Caco-2 (cell line): ENCODE data around the gene MPPE1. TPM values are rescaled to one million over a fixed set of nuclear protein-coding genes. Genes with fewer than 3 reads are reported as not detected.
A peak's percentile ranks its signal among the peaks of the same experiment; 100 is the strongest.

Source experiments
- BruUV-seq: library from RNA; stranded (reverse); fragments of 400-500 nt; replicated peaks from 2 replicates; lab custom pipeline; 2021; lab: Mats Ljungman, UMichigan
- CTCF ChIA-PET: fragments of 300-600 bp; sonication (Branson Sonifier 250); formaldehyde crosslinking; loops from one replicate; lab custom pipeline; 2022; ENCODE audit warnings: antibody characterized with exemption; lab: Charles Lee
- POLR2A ChIA-PET: fragments of 300-600 bp; sonication (Branson Sonifier 250); formaldehyde crosslinking; loops from one replicate; lab custom pipeline; 2022; ENCODE audit warnings: antibody characterized with exemption; lab: Charles Lee
- DNase-seq, 2 experiments: peaks; one replicate each; pipeline versions ENCODE4 v3.0.0 to v3.0.0-alpha.2; 2020 to 2022
- H3K27me3 ChIP-seq: replicated peaks from 2 replicates; pipeline ENCODE4 v1.6.0; 2011; ENCODE audit warnings: low read length; ENCODE audit not compliant: control insufficient read depth, insufficient read depth
- H3K36me3 ChIP-seq: 2 replicates; pipeline ENCODE4 v1.5.1; 2011; ENCODE audit warnings: low read length; ENCODE audit not compliant: control insufficient read depth, insufficient read depth
- H3K4me1 ChIP-seq: fragments of 250-450 bp; sonication (Bioruptor Pico); 2 replicates; pipeline ENCODE4 v1.5.1; 2020; ENCODE audit warnings: mild to moderate bottlenecking
- H3K4me3 ChIP-seq: 2 replicates; pipeline ENCODE4 v1.5.1; 2011; ENCODE audit warnings: low read depth, mild to moderate bottlenecking, control low read depth, low read length
- H3K9me3 ChIP-seq: fragments of 250-450 bp; sonication (Bioruptor Pico); 2 replicates; pipeline ENCODE4 v1.5.1; 2020; ENCODE audit warnings: mild to moderate bottlenecking, moderate library complexity
- H3K27ac Mint-ChIP-seq: one replicate; pipeline ENCODE4 v1.8.0; 2022; ENCODE audit warnings: mixed read lengths; ENCODE audit not compliant: unreplicated experiment
- H3K27me3 Mint-ChIP-seq: one replicate; pipeline ENCODE4 v1.8.0; 2022; ENCODE audit warnings: mixed read lengths; ENCODE audit not compliant: insufficient read depth, unreplicated experiment
- H3K36me3 Mint-ChIP-seq: one replicate; pipeline ENCODE4 v1.8.0; 2022; ENCODE audit warnings: mild to moderate bottlenecking, mixed read lengths; ENCODE audit not compliant: insufficient read depth, unreplicated experiment
- H3K4me1 Mint-ChIP-seq: one replicate; pipeline ENCODE4 v1.8.0; 2022; ENCODE audit warnings: low read depth, mixed read lengths; ENCODE audit not compliant: unreplicated experiment
- H3K4me3 Mint-ChIP-seq: one replicate; pipeline ENCODE4 v1.8.0; 2022; ENCODE audit warnings: mild to moderate bottlenecking, moderate library complexity, mixed read lengths; ENCODE audit not compliant: unreplicated experiment
- H3K9me3 Mint-ChIP-seq: one replicate; pipeline ENCODE4 v1.8.0; 2022; ENCODE audit warnings: mixed read lengths; ENCODE audit not compliant: unreplicated experiment
- CTCF ChIP-seq, 2 experiments: fragments of 200-600 bp in 1 of 2; IDR thresholded peaks; 1 replicate in 1 of 2; 2 replicates in 1 of 2; pipeline versions ENCODE4 v1.5.1 to v1.8.0; 2011 to 2022; ENCODE audit warnings: antibody characterized with exemption in 1 of 2, control low read depth in 1 of 2, inconsistent platforms in 1 of 2, low read depth in 1 of 2, low read length in 1 of 2, mild to moderate bottlenecking in 1 of 2, moderate library complexity in 1 of 2; ENCODE audit not compliant: insufficient read depth in 1 of 2, severe bottlenecking in 1 of 2, unreplicated experiment in 1 of 2
- intact Hi-C: fragments of 100-400 bp; cut with micrococcal nuclease; formaldehyde crosslinking; loops from one replicate; pipeline ENCODE4 v1.10.0; 2022; ENCODE audit not compliant: unreplicated experiment
- total RNA-seq: library from RNA; stranded (reverse); gene quantifications from 2 replicates; pipeline ENCODE4 v1.2.3, GENCODE V29; 2022

MPPE1 gene
- total RNA-seq, 1 experiment from 2014 or later = 52.6 TPM

GRCh38 chr18:11882636-11883035, 25.5 kb downstream of the MPPE1 start:
- DNase-seq = no peak
- TF ChIP-seq CTCF (IDR thresholded peaks at IDR 0.05; ENCODE audit: insufficient read depth in 1 of 2, low read depth in 1 of 2, low read length in 1 of 2, severe bottlenecking in 1 of 2, unreplicated experiment in 1 of 2) = no peak
- Histone ChIP-seq H3K9me3 (no peaks in the 10 kb centered on the region), H3K36me3 (no peaks in the 10 kb centered on the region; the same call in 1 of the 2 replicates), H3K4me1 (peaks cover 51% of the 10 kb centered on the region), H3K4me3 (no peak overlapping the region), H3K27me3 (no peaks in the 10 kb centered on the region)
- CTCF ChIA-PET = interaction anchor here (0.8 to 0.9 kb wide), 2 partner anchors 113 to 154 kb away, joined by 3 read pairs; no protein-coding TSS in a partner anchor
- POLR2A ChIA-PET = no interaction called here
- Mint-ChIP-seq H3K9me3 (no peaks in the 10 kb centered on the region), H3K4me3 (no peak overlapping the region), H3K27ac (peak overlapping the region; percentile 80), H3K36me3 (peaks cover 36% of the 10 kb centered on the region), H3K27me3 (no peaks in the 10 kb centered on the region), H3K4me1 (peaks cover 44% of the 10 kb centered on the region)
- intact Hi-C loops = no loop called here
- no TSS peak for BruUV-seq

- TF ChIP-seq CTCF (IDR thresholded peaks at IDR 0.05; ENCODE audit: insufficient read depth in 1 of 2, low read depth in 1 of 2, low read length in 1 of 2, severe bottlenecking in 1 of 2, unreplicated experiment in 1 of 2) = no peak
- no TSS peak for BruUV-seq
- Histone ChIP-seq H3K4me1 (peaks cover 37% of the 10 kb centered on the region), H3K4me3 (no peak overlapping the region), H3K9me3 (no peaks in the 10 kb centered on the region), H3K27me3 (no peaks in the 10 kb centered on the region), H3K36me3 (no peaks in the 10 kb centered on the region; the same call in 1 of the 2 replicates)
- Mint-ChIP-seq H3K27ac (peak overlapping the region; percentile 80), H3K27me3 (no peaks in the 10 kb centered on the region), H3K4me1 (peaks cover 36% of the 10 kb centered on the region), H3K4me3 (no peak overlapping the region), H3K36me3 (peaks cover 27% of the 10 kb centered on the region), H3K9me3 (no peaks in the 10 kb centered on the region)
- peak in 1 of 2 experiments; percentile 64 for DNase-seq
- intact Hi-C loops = no loop called here
- ChIA-PET POLR2A (no interaction called here), CTCF (no interaction called here)
Observed at GRCh38 chr18:11880586-11881304, 27.4 kb downstream of the MPPE1 start.

- no peaks in the 10 kb centered on the region for H3K9me3 Mint-ChIP-seq
- CTCF ChIA-PET = no interaction called here
- Histone ChIP-seq H3K27me3 (no peaks in the 10 kb centered on the region), H3K36me3 (no peaks in the 10 kb centered on the region; the same call in 1 of the 2 replicates), H3K9me3 (no peaks in the 10 kb centered on the region), H3K4me1 (peaks cover 20% of the 10 kb centered on the region), H3K4me3 (no peak overlapping the region)
- H3K4me3 Mint-ChIP-seq = no peak overlapping the region
- no peak for DNase-seq
- BruUV-seq = no TSS peak
- intact Hi-C loops = no loop called here
- POLR2A ChIA-PET = no interaction called here
- peaks cover 27% of the 10 kb centered on the region for H3K36me3 Mint-ChIP-seq
- no peaks in the 10 kb centered on the region for H3K27me3 Mint-ChIP-seq
- H3K27ac Mint-ChIP-seq = no peak overlapping the region
- H3K4me1 Mint-ChIP-seq = peaks cover 23% of the 10 kb centered on the region
- TF ChIP-seq CTCF (IDR thresholded peaks at IDR 0.05; ENCODE audit: insufficient read depth in 1 of 2, low read depth in 1 of 2, low read length in 1 of 2, severe bottlenecking in 1 of 2, unreplicated experiment in 1 of 2) = no peak
Observed at GRCh38 chr18:11877497-11878135, 30.5 kb downstream of the MPPE1 start.
